Renal cortex interstitium (tissue), 15 donors: ENCODE measurements around the gene CCDC7. TPM values are rescaled to one million over a fixed set of nuclear protein-coding genes. Genes with fewer than 3 reads are reported as not detected.
A peak's percentile ranks its signal among the peaks of the same experiment; 100 is the strongest.
"Not testable (repeated sequence)": the region's sequence is repeated elsewhere in the genome, so short reads cannot be mapped to it uniquely, and the experiment has no call there.

Experiments
- DNase-seq, 11 donors: peaks; one replicate each; pipeline ENCODE4 v3.0.0-alpha.2; 2013; ENCODE audit warnings: low read depth in 9 of 11, low spot score in 4 of 11; ENCODE audit errors: extremely low read depth in 1 of 11
- long read RNA-seq, 16 experiments: transcript quantifications; one replicate each; lab custom pipeline, GENCODE V29; 2026
- polyA plus RNA-seq, 3 donors: library from polyadenylated mRNA; unstranded; fragments of 120-200 nt; gene quantifications; one replicate each; pipeline ENCODE4 v1.2.1, GENCODE V29; 2013; ENCODE audit not compliant: insufficient read length in 3 of 3

The CCDC7 gene
- polyA plus RNA-seq, result 1 to 10 TPM; 4.2 to 6.1 (median 6.0) TPM
- long read RNA-seq, donor 1, partial matches to known transcripts, result 317 of 317 reads
- long read RNA-seq, donor 1, other reads (novel, unspliced or antisense), result 0 of 317 reads
- long read RNA-seq, donor 2, partial matches to known transcripts, result 285 of 335 reads
- long read RNA-seq, donor 2, other reads (novel, unspliced or antisense), result 50 of 335 reads
- long read RNA-seq, donor 3, result 0 reads
- long read RNA-seq, donor 4, result 0 reads
- long read RNA-seq, donor 5, result 0 reads
- long read RNA-seq, donor 6, result 0 reads
- long read RNA-seq, donor 7, result 0 reads
- long read RNA-seq, donor 8, result 0 reads
- long read RNA-seq, donor 9, result 0 reads
- long read RNA-seq, donor 10, result 0 reads
- long read RNA-seq, donor 11, result 0 reads
- long read RNA-seq, donor 12, result 0 reads
- long read RNA-seq, donor 13, result 0 reads
- long read RNA-seq, donor 14, result 0 reads
- long read RNA-seq, donor 15, result 0 reads
- long read RNA-seq, donor 16, partial matches to known transcripts, result 1,145 of 1,151 reads
- long read RNA-seq, donor 16, other reads (novel, unspliced or antisense), result 6 of 1,151 reads

- DNase-seq, result peak; percentile 59 to 83 (median 78)
Measured at GRCh38 chr10:32445740-32446535, at the start of gene CCDC7. Gene CCDC7, plus strand, starts transcription at chr10:32446140. Its CDS starts 5,503 bp downstream, at chr10:32451643.

GRCh38 chr10:32397163-32397562 lies 48.8 kb upstream of the CCDC7 start:
- DNase-seq, result not testable (repeated sequence)

- not testable (repeated sequence) for DNase-seq
Measured at GRCh38 chr10:32399720-32400119, 46.2 kb upstream of the CCDC7 start.

- no peak for DNase-seq
Measured at GRCh38 chr10:32400961-32401360, 45.0 kb upstream of the CCDC7 start.

- DNase-seq, result no peak
Measured at GRCh38 chr10:32402499-32402898, 43.4 kb upstream of the CCDC7 start.

GRCh38 chr10:32403091-32403490 lies 42.8 kb upstream of the CCDC7 start:
- no peak for DNase-seq

GRCh38 chr10:32408690-32409089 lies 37.2 kb upstream of the CCDC7 start:
- DNase-seq, result no peak

- DNase-seq, result no peak
Measured at GRCh38 chr10:32409741-32410140, 36.2 kb upstream of the CCDC7 start.

- no peak for DNase-seq
Measured at GRCh38 chr10:32410569-32410968, 35.4 kb upstream of the CCDC7 start.

- DNase-seq, result no peak
Measured at GRCh38 chr10:32411797-32412498, 34.0 kb upstream of the CCDC7 start.

GRCh38 chr10:32412499-32412853 lies 33.5 kb upstream of the CCDC7 start:
- DNase-seq, result no peak

GRCh38 chr10:32413513-32413912 lies 32.4 kb upstream of the CCDC7 start:
- DNase-seq, result no peak

GRCh38 chr10:32415361-32415760 lies 30.6 kb upstream of the CCDC7 start:
- no peak for DNase-seq

GRCh38 chr10:32417911-32418547 lies 27.9 kb upstream of the CCDC7 start:
- DNase-seq, result peak; percentile 22 to 69 (median 42)

- no peak for DNase-seq
Measured at GRCh38 chr10:32418572-32418971, 27.4 kb upstream of the CCDC7 start.

- DNase-seq, result no peak
Measured at GRCh38 chr10:32419615-32420014, 26.3 kb upstream of the CCDC7 start.

- no peak for DNase-seq
Measured at GRCh38 chr10:32426186-32426585, 19.8 kb upstream of the CCDC7 start.

GRCh38 chr10:32433542-32433941 lies 12.4 kb upstream of the CCDC7 start:
- no peak for DNase-seq

GRCh38 chr10:32436215-32436614 lies 9.7 kb upstream of the CCDC7 start:
- no peak for DNase-seq
